ENCODE measurements around the gene GAS5. TPM values are rescaled to one million over a fixed set of nuclear protein-coding genes. Genes with fewer than 3 reads are reported as not detected.
"Not testable (repeated sequence)": the region's sequence is repeated elsewhere in the genome, so short reads cannot be mapped to it uniquely, and the experiment has no call there.

The GAS5 gene
- total RNA-seq, 1 experiment from 2014 or later, result 503 TPM

DNA sequence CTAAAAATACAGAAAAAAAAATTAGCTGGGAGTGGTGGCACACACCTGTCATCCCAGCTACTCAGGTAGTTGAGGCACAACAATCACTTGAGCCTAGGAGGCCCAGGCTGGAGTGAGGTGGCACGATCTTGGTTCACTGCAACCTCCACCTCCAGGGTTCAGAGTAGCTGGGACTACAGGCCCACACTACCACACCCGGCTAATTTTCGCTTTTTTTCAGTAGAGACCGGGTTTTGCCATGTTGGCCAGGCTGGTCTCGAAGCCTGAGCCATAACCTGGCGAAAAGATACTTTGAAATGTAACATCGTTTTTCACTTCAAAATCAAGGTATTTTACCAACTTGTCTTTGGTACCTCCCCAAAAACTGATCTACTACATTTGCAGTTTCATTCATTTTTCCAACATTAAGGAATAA is 6.1 kb downstream of the GAS5 start:
- no peaks in the 10 kb centered on the region for H3K27me3 ChIP-seq (replicated peaks; ENCODE audit: insufficient read depth, low read depth, low read length, poor library complexity)
- peaks cover 70% of the 10 kb centered on the region for H3K36me3 ChIP-seq (ENCODE audit: insufficient read depth, low read length, poor library complexity, severe bottlenecking)
- peaks cover 8% of the 10 kb centered on the region for H3K4me1 ChIP-seq (ENCODE audit: insufficient read depth, low read length, poor library complexity, severe bottlenecking)
- intact Hi-C loops (cut with micrococcal nuclease; ENCODE audit: unreplicated experiment), result no loop called here
- no peak overlapping the region for H3K4me3 ChIP-seq (ENCODE audit: low read depth, low read length, poor library complexity, severe bottlenecking)
- POLR2A ChIA-PET (ENCODE audit: low non-redundant PET), result no interaction called here
- no peak for DNase-seq (ENCODE audit: low spot score)
- CTCF ChIA-PET, result no interaction called here
- no peak for TF ChIP-seq EZH2 (IDR thresholded peaks at IDR 0.05; ENCODE audit: borderline replicate concordance, low read depth, low read length, poor library complexity, severe bottlenecking)
- TF ChIP-seq, protein P1, sequence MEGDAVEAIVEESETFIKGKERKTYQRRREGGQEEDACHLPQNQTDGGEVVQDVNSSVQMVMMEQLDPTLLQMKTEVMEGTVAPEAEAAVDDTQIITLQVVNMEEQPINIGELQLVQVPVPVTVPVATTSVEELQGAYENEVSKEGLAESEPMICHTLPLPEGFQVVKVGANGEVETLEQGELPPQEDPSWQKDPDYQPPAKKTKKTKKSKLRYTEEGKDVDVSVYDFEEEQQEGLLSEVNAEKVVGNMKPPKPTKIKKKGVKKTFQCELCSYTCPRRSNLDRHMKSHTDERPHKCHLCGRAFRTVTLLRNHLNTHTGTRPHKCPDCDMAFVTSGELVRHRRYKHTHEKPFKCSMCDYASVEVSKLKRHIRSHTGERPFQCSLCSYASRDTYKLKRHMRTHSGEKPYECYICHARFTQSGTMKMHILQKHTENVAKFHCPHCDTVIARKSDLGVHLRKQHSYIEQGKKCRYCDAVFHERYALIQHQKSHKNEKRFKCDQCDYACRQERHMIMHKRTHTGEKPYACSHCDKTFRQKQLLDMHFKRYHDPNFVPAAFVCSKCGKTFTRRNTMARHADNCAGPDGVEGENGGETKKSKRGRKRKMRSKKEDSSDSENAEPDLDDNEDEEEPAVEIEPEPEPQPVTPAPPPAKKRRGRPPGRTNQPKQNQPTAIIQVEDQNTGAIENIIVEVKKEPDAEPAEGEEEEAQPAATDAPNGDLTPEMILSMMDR (conservative IDR thresholded peaks at IDR 0.05; ENCODE audit: low read depth, low read length), result no peak
- no peak overlapping the region for H3K27ac ChIP-seq (ENCODE audit: low read depth, low read length, poor library complexity, severe bottlenecking)
- no TSS peak for BruUV-seq (replicated peaks)
- no peaks in the 10 kb centered on the region for H3K9me3 ChIP-seq (ENCODE audit: low read depth, low read length, poor library complexity, severe bottlenecking)

DNA sequence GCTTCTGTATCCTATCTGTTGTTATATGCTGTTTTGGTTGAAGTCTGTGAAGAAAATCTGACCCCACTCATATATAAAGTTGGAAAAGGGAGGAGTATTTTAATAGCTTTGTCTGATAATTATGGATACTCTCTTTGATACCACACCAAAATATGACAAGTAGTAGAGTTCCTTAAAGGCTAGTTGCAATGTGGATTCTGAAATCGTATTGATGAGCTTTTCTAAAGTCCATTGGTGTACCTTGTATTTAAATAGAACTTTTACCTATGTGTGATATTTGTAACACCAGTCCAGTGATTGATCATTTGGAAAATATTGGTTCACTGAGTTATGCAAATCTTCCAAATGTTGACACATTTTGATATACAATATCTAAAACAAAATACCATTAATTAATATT is 7.7 kb downstream of the GAS5 start:
- ChIA-PET POLR2A (ENCODE audit: low non-redundant PET) (no interaction called here), CTCF (no interaction called here)
- DNase-seq (ENCODE audit: low spot score), result no peak
- intact Hi-C loops (cut with micrococcal nuclease; ENCODE audit: unreplicated experiment), result no loop called here
- H3K36me3 ChIP-seq (ENCODE audit: insufficient read depth, low read length, poor library complexity, severe bottlenecking), result peaks cover 61% of the 10 kb centered on the region
- no TSS peak for BruUV-seq (replicated peaks)
- H3K27me3 ChIP-seq (replicated peaks; ENCODE audit: insufficient read depth, low read depth, low read length, poor library complexity), result no peaks in the 10 kb centered on the region
- H3K4me3 ChIP-seq (ENCODE audit: low read depth, low read length, poor library complexity, severe bottlenecking), result no peak overlapping the region
- H3K9me3 ChIP-seq (ENCODE audit: low read depth, low read length, poor library complexity, severe bottlenecking), result no peaks in the 10 kb centered on the region
- H3K4me1 ChIP-seq (ENCODE audit: insufficient read depth, low read length, poor library complexity, severe bottlenecking), result peaks cover 8% of the 10 kb centered on the region
- TF ChIP-seq, protein P1 (conservative IDR thresholded peaks at IDR 0.05; ENCODE audit: low read depth, low read length), result no peak
- TF ChIP-seq EZH2 (IDR thresholded peaks at IDR 0.05; ENCODE audit: borderline replicate concordance, low read depth, low read length, poor library complexity, severe bottlenecking), result no peak
- no peak overlapping the region for H3K27ac ChIP-seq (ENCODE audit: low read depth, low read length, poor library complexity, severe bottlenecking)

DNA sequence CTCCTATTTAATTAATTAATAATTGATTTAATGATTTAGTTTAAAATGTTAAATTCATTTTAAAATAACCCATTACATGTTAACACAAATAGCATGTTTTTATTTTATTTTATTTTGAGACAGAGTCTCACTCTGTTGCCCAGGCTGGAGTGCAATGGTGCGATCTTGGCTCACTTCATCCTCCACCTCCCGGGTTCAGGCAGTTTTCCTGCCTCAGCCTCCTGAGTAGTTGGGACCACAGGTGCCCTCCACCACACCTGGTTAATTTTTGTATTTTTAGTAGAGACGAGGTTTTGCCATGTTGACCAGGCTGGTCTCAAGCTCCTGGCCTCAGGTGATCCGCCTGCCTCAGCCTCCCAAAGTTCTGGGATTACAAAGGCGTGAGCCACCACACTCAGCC is 8.2 kb downstream of the GAS5 start:
- H3K9me3 ChIP-seq (ENCODE audit: low read depth, low read length, poor library complexity, severe bottlenecking); H3K27ac ChIP-seq (ENCODE audit: low read depth, low read length, poor library complexity, severe bottlenecking); H3K4me3 ChIP-seq (ENCODE audit: low read depth, low read length, poor library complexity, severe bottlenecking); intact Hi-C loops (cut with micrococcal nuclease; ENCODE audit: unreplicated experiment); H3K27me3 ChIP-seq (replicated peaks; ENCODE audit: insufficient read depth, low read depth, low read length, poor library complexity); BruUV-seq (replicated peaks); H3K4me1 ChIP-seq (ENCODE audit: insufficient read depth, low read length, poor library complexity, severe bottlenecking); CTCF ChIA-PET; DNase-seq (ENCODE audit: low spot score); POLR2A ChIA-PET (ENCODE audit: low non-redundant PET): not testable (repeated sequence)
- H3K36me3 ChIP-seq (ENCODE audit: insufficient read depth, low read length, poor library complexity, severe bottlenecking), result peaks cover 58% of the 10 kb centered on the region

DNA sequence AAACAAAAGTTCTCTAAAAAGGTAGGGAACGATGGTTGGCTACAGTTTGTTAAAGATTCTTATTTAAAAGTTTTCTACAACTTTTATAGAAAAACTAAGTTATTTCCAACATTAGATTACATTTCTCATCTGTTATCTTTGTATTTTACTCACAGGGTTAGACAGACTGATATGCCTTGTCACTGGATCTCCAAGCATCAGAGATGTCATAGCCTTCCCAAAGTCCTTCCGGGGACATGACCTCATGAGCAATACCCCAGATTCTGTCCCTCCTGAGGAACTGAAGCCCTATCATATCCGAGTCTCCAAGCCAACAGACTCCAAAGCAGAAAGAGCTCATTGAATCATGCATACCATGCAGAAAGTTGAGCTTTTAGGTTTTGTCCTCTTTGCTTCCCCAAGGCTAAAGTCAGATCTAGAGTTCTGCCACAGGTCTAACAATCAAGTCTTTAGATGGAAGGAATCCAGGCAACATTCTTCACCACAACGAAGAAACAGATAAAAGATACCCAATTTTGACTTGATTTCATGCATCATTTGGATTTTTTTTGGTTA is 10.3 kb downstream of the GAS5 start:
- no TSS peak for BruUV-seq (replicated peaks)
- H3K4me1 ChIP-seq (ENCODE audit: insufficient read depth, low read length, poor library complexity, severe bottlenecking), result no peaks in the 10 kb centered on the region
- no peaks in the 10 kb centered on the region for H3K9me3 ChIP-seq (ENCODE audit: low read depth, low read length, poor library complexity, severe bottlenecking)
- H3K36me3 ChIP-seq (ENCODE audit: insufficient read depth, low read length, poor library complexity, severe bottlenecking), result peaks cover 52% of the 10 kb centered on the region
- TF ChIP-seq, protein P1 (conservative IDR thresholded peaks at IDR 0.05; ENCODE audit: low read depth, low read length), result no peak
- TF ChIP-seq EZH2 (IDR thresholded peaks at IDR 0.05; ENCODE audit: borderline replicate concordance, low read depth, low read length, poor library complexity, severe bottlenecking), result no peak
- intact Hi-C loops (cut with micrococcal nuclease; ENCODE audit: unreplicated experiment), result no loop called here
- no peak for DNase-seq (ENCODE audit: low spot score)
- ChIA-PET POLR2A (ENCODE audit: low non-redundant PET) (no interaction called here), CTCF (no interaction called here)
- H3K27ac ChIP-seq (ENCODE audit: low read depth, low read length, poor library complexity, severe bottlenecking), result no peak overlapping the region
- H3K27me3 ChIP-seq (replicated peaks; ENCODE audit: insufficient read depth, low read depth, low read length, poor library complexity), result no peaks in the 10 kb centered on the region
- no peak overlapping the region for H3K4me3 ChIP-seq (ENCODE audit: low read depth, low read length, poor library complexity, severe bottlenecking)
